Breast epithelium (tissue), 3 donors: ENCODE data around the gene MCU.

Experiments used
- CTCF ChIP-seq, 3 donors: fragments of 450-650 bp; IDR thresholded peaks; one replicate each; pipeline ENCODE4 v1.5.1; 2016 to 2017; ENCODE audit warnings: antibody characterized with exemption in 3 of 3, mild to moderate bottlenecking in 3 of 3, moderate library complexity in 3 of 3
- POLR2A ChIP-seq: fragments of 450-650 bp; IDR thresholded peaks from one replicate; pipeline ENCODE4 v1.6.1; 2016; ENCODE audit warnings: antibody characterized with exemption, mild to moderate bottlenecking, moderate library complexity

- TF ChIP-seq CTCF (IDR thresholded peaks at IDR 0.05) (no peak), POLR2A (no peak)
Observed at GRCh38 chr10:72893136-72893798, 201.3 kb downstream of the MCU start, which contains the start of gene OIT3.
